GM10266 (cell line): ENCODE measurements around the gene KRTAP10-7.
"Not testable (repeated sequence)": the region's sequence is repeated elsewhere in the genome, so short reads cannot be mapped to it uniquely, and the experiment has no call there.

ENCODE experiments used
- DNase-seq: peaks from one replicate; pipeline ENCODE4 v3.0.0; 2012; ENCODE audit errors: extremely low spot score
- TF ChIP-seq, protein P1 (sequence below): IDR thresholded peaks from 2 replicates; pipeline ENCODE4 v1.5.1; 2012; ENCODE audit warnings: mild to moderate bottlenecking, low read depth; ENCODE audit not compliant: control insufficient read depth, insufficient read depth; ENCODE audit errors: missing control alignments

Gene KRTAP10-7

DNA sequence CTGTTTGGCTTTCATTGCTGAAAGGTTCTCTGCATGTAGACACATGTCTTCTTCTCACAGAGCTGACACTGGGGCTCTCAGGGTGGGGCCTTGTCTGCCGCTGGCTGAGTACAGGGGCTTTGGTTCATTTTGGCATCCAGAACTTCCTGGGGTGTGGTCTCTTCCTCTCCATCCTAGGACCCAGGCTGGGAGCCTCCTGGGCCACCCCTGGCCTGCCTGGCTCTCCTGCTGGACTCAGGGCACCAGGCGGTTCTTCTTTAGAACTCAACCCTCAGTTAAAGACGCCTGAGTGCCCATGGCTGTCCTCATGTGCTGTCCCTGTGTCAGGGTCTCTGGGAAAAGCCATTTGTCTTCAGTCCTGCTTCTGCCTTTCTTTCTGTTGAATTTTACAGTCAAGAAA, 14.5 kb upstream of the KRTAP10-7 start:
- no peak for DNase-seq
- TF ChIP-seq, protein P1, sequence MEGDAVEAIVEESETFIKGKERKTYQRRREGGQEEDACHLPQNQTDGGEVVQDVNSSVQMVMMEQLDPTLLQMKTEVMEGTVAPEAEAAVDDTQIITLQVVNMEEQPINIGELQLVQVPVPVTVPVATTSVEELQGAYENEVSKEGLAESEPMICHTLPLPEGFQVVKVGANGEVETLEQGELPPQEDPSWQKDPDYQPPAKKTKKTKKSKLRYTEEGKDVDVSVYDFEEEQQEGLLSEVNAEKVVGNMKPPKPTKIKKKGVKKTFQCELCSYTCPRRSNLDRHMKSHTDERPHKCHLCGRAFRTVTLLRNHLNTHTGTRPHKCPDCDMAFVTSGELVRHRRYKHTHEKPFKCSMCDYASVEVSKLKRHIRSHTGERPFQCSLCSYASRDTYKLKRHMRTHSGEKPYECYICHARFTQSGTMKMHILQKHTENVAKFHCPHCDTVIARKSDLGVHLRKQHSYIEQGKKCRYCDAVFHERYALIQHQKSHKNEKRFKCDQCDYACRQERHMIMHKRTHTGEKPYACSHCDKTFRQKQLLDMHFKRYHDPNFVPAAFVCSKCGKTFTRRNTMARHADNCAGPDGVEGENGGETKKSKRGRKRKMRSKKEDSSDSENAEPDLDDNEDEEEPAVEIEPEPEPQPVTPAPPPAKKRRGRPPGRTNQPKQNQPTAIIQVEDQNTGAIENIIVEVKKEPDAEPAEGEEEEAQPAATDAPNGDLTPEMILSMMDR: no peak

GRCh38 chr21:44589094-44589493, 11.3 kb upstream of the KRTAP10-7 start:
- no peak for DNase-seq
- TF ChIP-seq, protein P1: no peak

DNA sequence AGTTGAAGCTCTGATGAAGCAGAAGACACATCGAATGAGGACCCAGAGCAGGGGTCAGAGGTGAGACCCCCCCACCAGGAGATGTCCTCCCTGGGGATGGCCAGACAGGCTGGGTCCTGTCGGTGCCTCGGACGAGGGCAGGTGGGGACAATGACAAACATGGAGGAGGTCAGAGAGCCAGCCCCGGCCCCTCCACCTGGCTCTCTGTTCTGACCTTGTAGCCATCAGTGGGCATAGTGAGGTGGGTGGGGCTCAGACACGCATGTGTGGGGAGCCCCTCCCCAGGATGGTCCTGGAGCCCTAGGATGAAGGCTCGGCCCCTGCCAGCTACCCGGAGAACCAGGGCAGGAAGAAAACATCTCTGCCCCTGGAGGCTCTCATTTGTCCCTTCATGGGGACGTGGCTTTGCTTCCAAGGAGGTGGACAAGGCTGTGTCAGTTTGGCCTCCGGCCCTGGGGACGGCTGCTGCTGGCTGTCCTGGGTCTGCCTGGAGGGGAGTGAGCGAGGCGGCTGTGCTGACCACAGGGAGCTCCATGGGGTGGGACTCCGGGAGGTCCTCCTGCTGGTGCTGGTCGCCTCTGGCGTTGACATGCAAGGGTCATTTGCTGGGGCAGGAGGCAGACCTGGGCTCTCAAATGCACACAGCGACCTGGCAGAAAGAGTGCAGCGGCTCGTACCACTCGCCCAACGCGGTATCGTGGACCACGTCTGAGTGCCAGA, 10.7 kb upstream of the KRTAP10-7 start:
- DNase-seq: no peak
- TF ChIP-seq, protein P1: no peak

GRCh38 chr21:44590311-44590721, 10.1 kb upstream of the KRTAP10-7 start:
- DNase-seq: no peak
- TF ChIP-seq, protein P1: no peak

DNA sequence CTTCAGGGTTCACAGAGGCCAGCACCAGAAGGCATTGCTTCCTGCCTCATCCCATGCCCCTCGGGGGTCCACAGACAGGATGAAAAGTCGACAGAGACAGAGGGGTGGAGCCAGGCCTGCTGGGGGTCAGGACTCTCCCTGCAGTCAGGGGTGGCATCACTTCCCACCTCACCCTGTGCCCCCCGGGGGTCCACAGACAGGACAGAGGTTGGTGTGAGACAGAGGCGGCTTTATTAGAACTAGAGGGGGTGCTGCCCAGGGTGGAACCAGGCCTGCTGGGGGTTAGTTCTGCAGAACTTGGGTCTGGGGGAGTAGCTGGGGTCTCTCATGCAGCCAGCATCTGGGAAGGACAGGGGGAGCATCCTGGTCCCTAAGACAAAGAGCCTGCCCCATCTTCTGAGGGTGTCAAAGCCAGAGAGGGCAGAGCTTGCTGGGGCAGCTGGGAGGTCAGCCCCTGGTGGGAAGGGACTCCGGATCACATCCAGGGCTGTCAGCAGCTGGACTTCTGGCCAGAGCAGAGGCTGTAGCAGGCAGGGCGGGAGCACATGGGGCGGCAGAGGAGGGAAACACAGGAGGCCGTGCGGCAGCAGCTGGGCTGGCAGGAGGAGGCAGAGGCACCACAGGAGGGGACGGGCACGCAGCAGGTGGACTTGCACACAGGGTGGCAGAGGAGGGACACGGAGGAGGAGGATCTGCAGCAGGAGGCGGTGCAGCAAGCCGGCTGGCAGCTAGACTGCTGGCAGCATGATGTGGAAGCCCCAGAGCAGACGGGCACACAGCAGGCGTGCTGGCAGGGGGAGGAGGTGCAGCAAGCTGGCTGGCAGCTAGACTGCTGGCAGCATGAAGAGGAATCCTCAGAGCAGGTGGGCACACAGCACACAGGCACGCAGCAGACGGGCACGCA, 9.2 kb upstream of the KRTAP10-7 start:
- DNase-seq: not testable (repeated sequence)

GRCh38 chr21:44591801-44592130, 8.6 kb upstream of the KRTAP10-7 start:
- not testable (repeated sequence) for DNase-seq

DNA sequence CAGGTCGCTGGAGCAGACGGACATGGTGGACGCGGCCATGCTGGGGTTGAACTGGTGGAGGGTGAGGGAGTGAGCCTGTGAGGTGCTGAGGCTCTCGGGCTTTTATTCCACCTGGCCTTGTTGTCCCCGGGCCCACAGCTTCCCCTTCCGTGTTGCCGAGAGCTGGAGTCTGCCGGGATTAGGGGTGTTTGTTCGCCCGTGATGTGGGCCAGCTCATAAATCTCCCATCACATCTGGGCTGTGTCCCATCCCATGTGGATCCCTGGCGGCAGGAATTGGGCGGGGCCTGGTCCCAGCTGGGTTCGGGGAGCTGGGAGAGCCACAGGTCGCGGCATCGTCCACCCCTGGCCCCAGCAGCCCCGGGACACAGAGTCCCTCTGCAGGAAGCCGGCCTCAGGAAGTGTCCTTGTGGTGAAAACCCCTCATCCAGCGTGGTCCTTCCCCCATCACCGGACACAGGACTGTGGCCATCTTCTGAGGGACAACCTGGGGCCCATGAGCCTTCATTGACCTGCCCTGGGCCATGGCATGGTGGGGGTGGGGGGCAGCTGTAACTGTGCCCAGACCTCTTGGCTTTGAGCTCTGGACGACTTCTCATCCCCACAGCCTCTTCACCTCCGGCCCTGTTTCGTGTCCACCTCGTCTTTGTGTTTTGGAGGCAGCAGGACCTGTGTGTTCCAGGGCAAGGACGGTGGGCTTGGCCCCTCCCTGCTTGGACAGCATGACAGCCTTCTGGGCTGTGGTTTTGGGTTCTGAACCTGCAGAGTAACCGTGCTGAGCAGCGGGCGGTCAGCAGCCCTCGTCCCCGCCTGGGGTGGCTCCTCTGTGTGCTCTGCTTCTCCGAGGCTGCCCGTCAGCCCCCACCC, 7.7 kb upstream of the KRTAP10-7 start, which contains the start of gene KRTAP10-6:
Gene KRTAP10-6 (minus strand): TSS at position 60 of the 866 bp plus-strand sequence. CDS start 21 bp downstream, at position 39.
- TF ChIP-seq, protein P1: no peak
- no peak for DNase-seq
